HepG2 (cell line): ENCODE data around the gene RNF208. TPM values are rescaled to one million over a fixed set of nuclear protein-coding genes. Genes with fewer than 3 reads are reported as not detected.

ENCODE experiments used
- ATAC-seq: fragments of 200-7000 bp; cut with Tn5 transposase; 3 replicates; pipeline ENCODE4 v1.9.1; 2020; ENCODE audit warnings: mild to moderate bottlenecking, moderate library complexity
- BruUV-seq: library from RNA; stranded (reverse); fragments of 400-500 nt; replicated peaks from 2 replicates; lab custom pipeline; 2021; lab: Mats Ljungman, UMichigan
- CTCF ChIA-PET: fragments of 300-600 bp; formaldehyde crosslinking; extraction: SDS; loops from one replicate; lab custom pipeline; 2021; ENCODE audit warnings: low total read pairs, inconsistent platforms, low intra/inter-chr PET ratio; lab: Yijun Ruan, JAX
- POLR2A ChIA-PET: fragments of 350-600 bp; sonication (Branson Sonifier 250); formaldehyde crosslinking; loops from one replicate; lab custom pipeline; 2020; ENCODE audit warnings: antibody characterized with exemption, inconsistent platforms; lab: Yijun Ruan, JAX
- DNase-seq: peaks from one replicate; pipeline ENCODE4 v3.0.0-alpha.2; 2015; ENCODE audit warnings: low spot score
- FAIRE-seq: peaks from 3 replicates; lab custom pipeline; 2011; peaks lifted over from hg19 to GRCh38; lab: Jason Lieb, UNC
- H2AFZ ChIP-seq: one replicate; pipeline ENCODE4 v1.6.1; 2011; ENCODE audit warnings: low read length, inconsistent platforms
- H3K27ac ChIP-seq: fragments of 300-600 bp; 3 replicates; pipeline ENCODE4 v1.8.0; 2011; ENCODE audit warnings: mixed run types, mild to moderate bottlenecking, mixed read lengths, low read length, inconsistent platforms; ENCODE audit not compliant: insufficient read depth; ENCODE audit errors: extremely low read length
- H3K27me3 ChIP-seq, 2 experiments: fragments of 200-600 bp in 1 of 2; 2 replicates in 1 of 2; 3 replicates in 1 of 2; pipeline versions ENCODE4 v1.6.0 to v1.8.0; 2011; ENCODE audit warnings: low read length in 2 of 2, mild to moderate bottlenecking in 2 of 2, moderate library complexity in 2 of 2, inconsistent platforms in 1 of 2; ENCODE audit not compliant: insufficient read depth in 2 of 2, control insufficient read depth in 1 of 2
- H3K36me3 ChIP-seq, 2 experiments: fragments of 200-600 bp in 1 of 2; replicated peaks in 1 of 2; 2 replicates in 1 of 2; 3 replicates in 1 of 2; pipeline versions ENCODE4 v1.5.1 to v1.8.0; 2011; ENCODE audit warnings: low read length in 2 of 2, inconsistent platforms in 1 of 2; ENCODE audit not compliant: insufficient read depth in 2 of 2, control insufficient read depth in 1 of 2
- H3K4me1 ChIP-seq: 2 replicates; pipeline ENCODE4 v1.5.1; 2012; ENCODE audit warnings: low read length, inconsistent platforms; ENCODE audit not compliant: insufficient read depth
- H3K4me2 ChIP-seq: 2 replicates; pipeline ENCODE4 v1.6.0; 2011; ENCODE audit warnings: low read depth, low read length, inconsistent platforms
- H3K4me3 ChIP-seq, 3 experiments: fragments of 200-600 bp in 1 of 3; sonication (generic), shearing (Covaris generic) in 1 of 3; replicated peaks in 1 of 3; 2 replicates each; pipeline ENCODE4 v1.5.1; 2011 to 2016; ENCODE audit warnings: low read length in 3 of 3, inconsistent platforms in 2 of 3, low read depth in 2 of 3, mild to moderate bottlenecking in 2 of 3, control low read depth in 1 of 3, mixed read lengths in 1 of 3; ENCODE audit not compliant: insufficient read depth in 1 of 3
- H3K79me2 ChIP-seq: one replicate; pipeline ENCODE4 v1.6.1; 2011; ENCODE audit warnings: low read length, inconsistent platforms; ENCODE audit not compliant: insufficient read depth
- H3K9ac ChIP-seq: 2 replicates; pipeline ENCODE4 v1.6.0; 2011; ENCODE audit warnings: mild to moderate bottlenecking, low read depth, low read length, inconsistent platforms; ENCODE audit not compliant: insufficient read depth
- H3K9me3 ChIP-seq: 2 replicates; pipeline ENCODE4 v1.5.1; 2012; ENCODE audit warnings: mild to moderate bottlenecking, low read length
- H4K20me1 ChIP-seq: 2 replicates; pipeline ENCODE4 v1.6.0; 2011; ENCODE audit warnings: inconsistent platforms, mild to moderate bottlenecking, low read length, moderate library complexity; ENCODE audit not compliant: insufficient read depth
- TGIF2 ChIP-seq: IDR thresholded peaks from 2 replicates; pipeline ENCODE4 v1.6.1; 2016; ENCODE audit warnings: control low read depth, missing compliant biosample characterization
- ZFP62 ChIP-seq: sonication (generic); formaldehyde crosslinking; IDR thresholded peaks from 2 replicates; pipeline ENCODE4 v1.4.0; 2020; ENCODE audit warnings: missing genetic modification reagents
- ZNF292 ChIP-seq: sonication (generic); formaldehyde crosslinking; IDR thresholded peaks from 2 replicates; pipeline ENCODE4 v1.8.1; 2022; ENCODE audit warnings: mild to moderate bottlenecking, low read depth, missing genetic modification reagents, borderline replicate concordance
- ZNF432 ChIP-seq: sonication (generic); formaldehyde crosslinking; IDR thresholded peaks from 2 replicates; pipeline ENCODE4 v1.5.0; 2020; ENCODE audit warnings: missing genetic modification reagents, mild to moderate bottlenecking, borderline replicate concordance
- WGBS: methylation state at CpG from one replicate; pipeline ENCODE4 v1.1.6; 2017; ENCODE audit warnings: low lambda C conversion rate; 5-methylcytosine and 5-hydroxymethylcytosine counted together
- in situ Hi-C: cut with HindIII; loops from 2 replicates; pipeline ENCODE4 v1.10.0; 2017; ENCODE audit warnings: low pct_unique_long_range_greater_than_20kb; ENCODE audit not compliant: extremely low pct_ligation_motif_present
- intact Hi-C: fragments of 100-400 bp; cut with micrococcal nuclease; formaldehyde crosslinking; loops from one replicate; pipeline ENCODE4 v1.10.0; 2022; ENCODE audit not compliant: unreplicated experiment
- polyA plus RNA-seq, 8 experiments: library from polyadenylated mRNA; depleted of rRNA in 3 of 8; stranded (reverse) in 7 of 8; unstranded in 1 of 8; fragments of >200 nt; fragmentation: Illumina TruSeq in 4 of 8; extraction: Trizol in 4 of 8; gene quantifications; 2 replicates each; pipeline versions ENCODE4 v1.2.1 to v1.2.3, GENCODE V29; 2011 to 2016; ENCODE audit warnings: low read depth in 4 of 8, missing spikeins in 1 of 8, mixed read lengths in 1 of 8; ENCODE audit not compliant: insufficient read depth in 1 of 8
- total RNA-seq, 5 experiments: library from RNA; depleted of rRNA; stranded (reverse); fragments of >200 nt; fragmentation: Illumina TruSeq; extraction: Trizol; gene quantifications; 2 replicates each; pipeline ENCODE4 v1.2.3, GENCODE V29; 2016; ENCODE audit warnings: low read depth in 1 of 5
- TF ChIP-seq, protein P1 (sequence below): sonication (generic); formaldehyde crosslinking; IDR thresholded peaks from 2 replicates; pipeline ENCODE4 v1.5.1; 2020; ENCODE audit warnings: mild to moderate bottlenecking, missing genetic modification reagents, moderate library complexity

Gene RNF208
- total and polyA plus RNA-seq, 2 of the 13 experiments (the other 11 are each of a cell fraction or from before 2014, with no cell fraction given), result 1.6 to 2.1 TPM

DNA sequence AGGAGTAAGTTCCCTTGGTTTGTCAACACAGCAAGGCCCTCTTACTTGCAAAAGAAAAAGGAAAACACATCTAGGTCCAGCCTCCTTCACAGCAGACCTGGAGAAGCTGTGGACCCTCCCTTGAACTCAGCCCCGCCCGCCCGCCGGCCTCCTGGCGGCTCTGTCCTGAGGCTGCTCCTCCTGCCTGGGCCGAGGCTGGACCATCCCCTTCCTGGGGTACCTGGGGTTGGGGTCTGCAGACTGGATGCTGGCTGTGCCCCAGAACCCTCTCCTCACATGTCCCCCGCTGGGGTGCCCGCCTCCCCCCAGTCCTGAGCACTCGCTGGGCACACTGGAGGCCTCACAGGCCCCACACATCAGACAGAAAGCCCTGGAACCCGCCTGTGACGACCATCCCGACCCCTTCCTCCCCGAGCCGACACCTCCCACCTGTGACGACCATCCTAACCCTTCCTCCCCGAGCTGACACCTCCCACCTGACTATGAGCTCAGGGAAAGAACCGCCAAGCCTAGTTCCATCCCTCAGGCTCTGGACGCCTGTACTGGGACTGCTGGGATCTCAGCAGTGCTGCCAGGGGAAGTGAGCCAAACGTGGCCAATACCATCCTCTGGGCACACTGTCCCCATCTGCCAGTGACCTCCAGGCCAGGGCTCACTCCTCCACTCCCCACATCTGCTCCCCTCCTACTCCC lies 43.0 kb downstream of the RNF208 start (continued):
- TF ChIP-seq, protein P1, sequence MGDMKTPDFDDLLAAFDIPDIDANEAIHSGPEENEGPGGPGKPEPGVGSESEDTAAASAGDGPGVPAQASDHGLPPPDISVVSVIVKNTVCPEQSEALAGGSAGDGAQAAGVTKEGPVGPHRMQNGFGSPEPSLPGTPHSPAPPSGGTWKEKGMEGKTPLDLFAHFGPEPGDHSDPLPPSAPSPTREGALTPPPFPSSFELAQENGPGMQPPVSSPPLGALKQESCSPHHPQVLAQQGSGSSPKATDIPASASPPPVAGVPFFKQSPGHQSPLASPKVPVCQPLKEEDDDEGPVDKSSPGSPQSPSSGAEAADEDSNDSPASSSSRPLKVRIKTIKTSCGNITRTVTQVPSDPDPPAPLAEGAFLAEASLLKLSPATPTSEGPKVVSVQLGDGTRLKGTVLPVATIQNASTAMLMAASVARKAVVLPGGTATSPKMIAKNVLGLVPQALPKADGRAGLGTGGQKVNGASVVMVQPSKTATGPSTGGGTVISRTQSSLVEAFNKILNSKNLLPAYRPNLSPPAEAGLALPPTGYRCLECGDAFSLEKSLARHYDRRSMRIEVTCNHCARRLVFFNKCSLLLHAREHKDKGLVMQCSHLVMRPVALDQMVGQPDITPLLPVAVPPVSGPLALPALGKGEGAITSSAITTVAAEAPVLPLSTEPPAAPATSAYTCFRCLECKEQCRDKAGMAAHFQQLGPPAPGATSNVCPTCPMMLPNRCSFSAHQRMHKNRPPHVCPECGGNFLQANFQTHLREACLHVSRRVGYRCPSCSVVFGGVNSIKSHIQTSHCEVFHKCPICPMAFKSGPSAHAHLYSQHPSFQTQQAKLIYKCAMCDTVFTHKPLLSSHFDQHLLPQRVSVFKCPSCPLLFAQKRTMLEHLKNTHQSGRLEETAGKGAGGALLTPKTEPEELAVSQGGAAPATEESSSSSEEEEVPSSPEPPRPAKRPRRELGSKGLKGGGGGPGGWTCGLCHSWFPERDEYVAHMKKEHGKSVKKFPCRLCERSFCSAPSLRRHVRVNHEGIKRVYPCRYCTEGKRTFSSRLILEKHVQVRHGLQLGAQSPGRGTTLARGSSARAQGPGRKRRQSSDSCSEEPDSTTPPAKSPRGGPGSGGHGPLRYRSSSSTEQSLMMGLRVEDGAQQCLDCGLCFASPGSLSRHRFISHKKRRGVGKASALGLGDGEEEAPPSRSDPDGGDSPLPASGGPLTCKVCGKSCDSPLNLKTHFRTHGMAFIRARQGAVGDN (CRISPR knock-in tag), result no peak
- TF ChIP-seq TGIF2 (CRISPR knock-in tag), result no peak

DNA sequence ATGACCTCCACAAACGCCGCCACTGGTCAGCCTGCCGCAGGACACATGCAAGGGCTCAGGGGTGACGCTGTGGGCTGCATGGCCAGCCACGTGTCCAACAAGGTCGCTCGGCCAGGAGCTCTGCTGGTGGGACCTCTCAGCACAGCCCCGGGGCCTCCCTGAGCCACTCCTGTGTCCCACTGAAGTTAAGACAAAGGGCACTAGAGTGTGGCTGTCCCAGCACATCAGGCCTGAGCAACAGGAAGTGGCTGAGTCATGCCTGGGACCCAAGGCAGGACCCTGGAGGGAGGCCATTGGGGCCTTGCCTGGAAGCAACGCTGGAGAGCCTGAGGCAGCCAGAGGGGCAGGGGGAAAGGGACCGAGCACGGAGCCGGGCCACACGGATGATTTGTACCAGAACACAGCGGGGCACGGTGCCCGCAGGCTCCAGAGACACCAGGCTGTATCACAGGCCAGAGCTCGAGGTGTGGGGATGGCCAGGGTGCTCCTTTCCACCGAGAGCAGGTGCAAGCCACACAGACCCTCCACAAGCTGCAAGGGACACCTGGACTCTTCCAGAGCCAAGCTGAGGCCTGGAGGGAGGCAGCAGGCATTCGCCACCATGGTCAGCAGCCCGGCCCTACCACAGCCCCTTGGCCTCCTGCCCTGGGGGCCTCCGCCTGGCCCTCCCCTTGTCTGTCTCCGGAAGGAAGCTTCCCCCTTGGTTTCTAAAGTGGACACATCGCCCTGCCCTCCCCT lies 43.7 kb downstream of the RNF208 start:
- no peak for DNase-seq
- FAIRE-seq, result no peak
- no peak for ATAC-seq
- ChIA-PET CTCF (no interaction called here), POLR2A (no interaction called here)
- H3K9me3 ChIP-seq, result no peaks in the 10 kb centered on the region
- H3K4me3 ChIP-seq, result no peak overlapping the region
- in situ Hi-C loops (no loop called here), intact Hi-C loops (loop anchor here (10.0 kb wide), 1 partner anchor 64 kb away; the partner anchor contains the start of gene DPP7)
- no peaks in the 10 kb centered on the region for H3K79me2 ChIP-seq
- H3K4me1 ChIP-seq, result no peaks in the 10 kb centered on the region
- BruUV-seq, result no TSS peak
- WGBS, result 89% methylated on average over 11 of the region's 23 CpGs
- no peaks in the 10 kb centered on the region for H3K27me3 ChIP-seq
- H3K4me2 ChIP-seq, result no peak overlapping the region
- H3K36me3 ChIP-seq, result peaks cover 18% of the 10 kb centered on the region in 2 experiments; a peak in 4 of 5 replicates
- no peak overlapping the region for H2AFZ ChIP-seq
- H3K27ac ChIP-seq, result no peak overlapping the region
- no peak overlapping the region for H3K9ac ChIP-seq
- TF ChIP-seq ZFP62 (CRISPR knock-in tag) (no peak), ZNF432 (no peak), ZNF292 (CRISPR knock-in tag) (no peak)
- TF ChIP-seq, protein P1 (CRISPR knock-in tag), result peak; percentile 40
- TF ChIP-seq, all 625 proteins: peak for 1
- H4K20me1 ChIP-seq, result no peaks in the 10 kb centered on the region
